Forelimb muscle (tissue), 1 donor: Measurements from ENCODE around the gene CATSPERB. TPM values are rescaled to one million over a fixed set of nuclear protein-coding genes. Genes with fewer than 3 reads are reported as not detected.
"Not testable (repeated sequence)": the region's sequence is repeated elsewhere in the genome, so short reads cannot be mapped to it uniquely, and the experiment has no call there.

Experiments
- DNase-seq: peaks from one replicate; pipeline ENCODE4 v3.0.0-alpha.2; 2013; ENCODE audit warnings: low read depth
- polyA plus RNA-seq: library from polyadenylated mRNA; unstranded; fragments of 120-200 nt; gene quantifications from one replicate; pipeline ENCODE4 v1.2.1, GENCODE V29; 2013; ENCODE audit not compliant: insufficient read length

Gene CATSPERB
- polyA plus RNA-seq, 1 donor = 0.09 TPM

DNA sequence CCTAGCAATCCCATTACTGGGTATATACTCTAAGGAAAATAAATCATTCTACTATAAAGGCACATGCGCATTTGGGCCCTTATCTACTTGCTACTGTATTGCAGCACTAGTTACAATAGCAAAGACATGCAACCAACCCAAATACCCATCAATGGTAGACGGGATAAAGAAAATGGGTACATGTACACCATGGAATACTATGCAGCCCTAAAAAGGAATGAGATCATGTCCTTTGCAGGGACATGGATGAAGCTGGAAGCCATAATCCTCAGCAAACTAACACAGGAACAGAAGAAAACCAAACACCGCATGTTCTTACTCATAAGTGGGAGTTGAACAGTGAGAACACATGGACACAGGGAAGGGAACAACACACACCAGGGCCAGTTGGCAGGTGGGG, 54.2 kb downstream of the CATSPERB start:
- DNase-seq = not testable (repeated sequence)

GRCh38 chr14:91674911-91675310, 57.0 kb downstream of the CATSPERB start:
- DNase-seq = no peak

GRCh38 chr14:91669867-91670266, 62.0 kb downstream of the CATSPERB start:
- DNase-seq = no peak

- not testable (repeated sequence) for DNase-seq
These were observed 64.8 kb downstream of the CATSPERB start for GRCh38 chr14:91667101-91667500.

GRCh38 chr14:91660790-91661189, 71.1 kb downstream of the CATSPERB start:
- DNase-seq = no peak

- no peak for DNase-seq
These were observed 77.0 kb downstream of the CATSPERB start for GRCh38 chr14:91654836-91655235.

DNA sequence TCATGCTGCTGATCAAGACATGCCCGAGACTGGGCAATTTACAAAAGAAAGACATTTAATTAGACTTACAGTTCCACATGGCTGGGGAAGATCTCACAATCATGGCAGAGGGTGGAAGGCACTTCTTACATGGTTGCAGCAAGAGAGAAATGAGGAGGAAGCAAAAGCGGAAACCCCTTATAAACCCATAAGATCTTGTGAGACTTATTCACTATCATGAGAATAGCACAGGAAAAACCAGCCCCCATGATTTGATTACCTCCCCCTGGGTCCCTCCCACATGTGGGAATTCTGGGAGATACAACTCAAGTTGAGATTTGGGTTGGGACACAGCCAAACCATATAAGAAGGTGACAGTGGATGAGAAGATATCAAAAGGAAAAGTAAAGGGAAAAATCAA, 78.4 kb downstream of the CATSPERB start:
- DNase-seq = no peak

DNA sequence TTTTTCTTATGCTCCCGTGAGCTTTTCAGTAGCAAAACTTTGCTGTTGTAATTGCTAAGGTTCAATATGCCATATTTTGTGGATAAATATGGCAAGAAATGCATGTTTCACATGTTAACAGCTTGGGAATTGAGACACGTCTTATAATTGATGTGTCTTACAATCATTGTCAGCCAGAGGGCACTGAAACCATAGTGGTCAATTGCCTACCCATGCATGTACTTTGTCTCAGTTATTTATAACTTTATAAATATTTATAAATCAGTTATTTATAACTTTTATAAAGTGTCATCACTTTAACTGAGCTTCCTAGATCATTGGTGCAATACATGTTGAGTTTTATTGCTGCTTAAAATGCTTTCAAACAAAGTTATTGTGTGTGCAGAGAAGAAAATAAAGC, 82.0 kb downstream of the CATSPERB start:
- DNase-seq = peak; percentile 13

DNA sequence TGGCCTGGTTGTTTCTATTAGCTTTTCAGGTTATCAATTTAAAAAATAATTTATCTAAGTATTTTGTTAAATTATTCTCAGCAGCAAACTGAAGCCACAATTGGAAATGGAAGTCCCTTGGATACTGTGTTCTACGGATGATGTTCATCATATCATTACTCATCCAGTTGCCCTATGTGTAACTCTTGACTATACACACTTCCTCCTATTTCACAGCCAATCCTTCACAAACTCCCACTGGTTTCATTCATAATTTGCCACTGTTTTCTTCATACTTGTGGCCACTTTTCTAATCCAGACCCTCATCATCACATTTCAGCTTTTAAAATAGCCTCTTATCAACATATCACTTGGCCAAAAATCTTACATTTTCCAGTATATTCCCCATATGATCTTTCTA, 84.0 kb downstream of the CATSPERB start:
- no peak for DNase-seq

DNA sequence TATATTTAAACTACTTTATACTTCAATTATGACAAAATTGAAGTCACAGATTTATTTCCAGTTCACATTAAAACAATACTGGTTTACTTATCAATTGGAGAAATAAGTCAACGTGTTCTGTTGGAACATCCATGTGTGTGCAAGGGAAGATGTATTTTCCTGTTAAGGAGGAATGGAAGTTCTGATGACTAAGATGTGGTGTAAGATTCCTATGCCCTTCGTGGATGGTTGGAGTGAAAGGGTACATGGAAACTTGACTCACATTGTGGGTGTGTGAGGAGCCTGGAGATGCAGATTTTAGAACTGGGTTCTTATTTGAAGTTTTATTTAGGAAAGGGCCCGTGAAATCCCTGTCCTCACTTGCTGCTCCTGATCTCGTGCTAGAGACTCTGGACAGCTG, 95.3 kb downstream of the CATSPERB start:
- DNase-seq = no peak

GRCh38 chr14:91624757-91625156, 107.1 kb downstream of the CATSPERB start:
- DNase-seq = no peak

GRCh38 chr14:91614187-91614586, 117.7 kb downstream of the CATSPERB start:
- no peak for DNase-seq

- DNase-seq = no peak
These were observed 118.3 kb downstream of the CATSPERB start for GRCh38 chr14:91613459-91614112.

DNA sequence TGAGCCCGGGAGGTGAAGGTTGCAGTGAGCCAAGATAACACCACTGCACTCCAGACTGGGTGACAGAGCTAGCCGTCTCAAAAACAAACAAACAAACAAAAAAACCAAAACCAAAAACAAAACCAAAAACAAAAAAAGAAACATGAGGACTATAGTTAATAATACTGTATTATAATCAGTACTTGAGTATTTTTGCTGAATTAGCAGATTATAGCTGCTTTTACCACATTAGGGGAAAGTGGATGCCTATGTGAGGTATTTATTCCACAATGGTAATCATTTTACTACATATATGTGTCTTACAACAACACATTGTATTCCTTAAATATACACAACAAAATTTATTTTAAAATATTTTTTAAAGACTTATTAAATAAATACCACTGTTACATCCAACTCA, 120.4 kb downstream of the CATSPERB start:
- DNase-seq = no peak

DNA sequence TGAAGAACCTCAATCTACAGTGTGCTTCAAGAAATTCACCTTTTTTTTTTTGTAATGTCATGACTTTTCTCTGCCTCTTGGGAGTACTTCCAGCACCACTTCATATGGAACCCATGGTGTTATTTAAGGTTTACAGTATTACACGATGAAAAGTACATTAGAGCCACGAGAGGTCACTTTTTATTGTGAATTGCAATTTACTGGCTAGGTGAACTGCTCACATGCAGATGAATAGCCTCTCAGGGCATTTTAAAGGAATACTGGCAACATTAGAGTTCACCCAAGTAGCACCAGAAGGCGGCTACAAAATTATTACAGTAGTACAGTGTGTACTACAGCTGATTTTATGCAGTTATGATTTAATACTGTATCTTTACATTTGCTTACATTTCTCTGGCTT, 122.7 kb downstream of the CATSPERB start:
- DNase-seq = no peak

- no peak for DNase-seq
These were observed 124.4 kb downstream of the CATSPERB start for GRCh38 chr14:91607322-91608047.

DNA sequence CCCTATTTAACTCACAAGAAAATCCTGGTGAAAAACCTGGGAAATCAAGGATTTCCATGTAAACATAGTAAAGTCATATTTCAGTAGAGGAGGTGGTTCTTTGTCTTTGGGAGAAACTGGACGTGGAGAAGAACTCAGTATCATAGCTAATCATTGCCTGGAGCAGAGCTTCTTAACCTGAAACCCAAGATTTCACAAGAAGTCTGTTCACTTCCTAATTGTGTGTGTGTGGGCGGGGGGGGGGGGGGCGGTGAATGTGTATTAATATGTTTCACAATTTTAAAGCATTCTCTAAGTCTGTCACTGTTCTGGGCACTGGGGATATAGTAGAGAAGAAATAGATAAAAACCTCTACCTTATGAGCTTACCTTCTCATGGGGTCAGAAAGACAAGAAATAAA, 125.0 kb downstream of the CATSPERB start:
- DNase-seq = no peak

DNA sequence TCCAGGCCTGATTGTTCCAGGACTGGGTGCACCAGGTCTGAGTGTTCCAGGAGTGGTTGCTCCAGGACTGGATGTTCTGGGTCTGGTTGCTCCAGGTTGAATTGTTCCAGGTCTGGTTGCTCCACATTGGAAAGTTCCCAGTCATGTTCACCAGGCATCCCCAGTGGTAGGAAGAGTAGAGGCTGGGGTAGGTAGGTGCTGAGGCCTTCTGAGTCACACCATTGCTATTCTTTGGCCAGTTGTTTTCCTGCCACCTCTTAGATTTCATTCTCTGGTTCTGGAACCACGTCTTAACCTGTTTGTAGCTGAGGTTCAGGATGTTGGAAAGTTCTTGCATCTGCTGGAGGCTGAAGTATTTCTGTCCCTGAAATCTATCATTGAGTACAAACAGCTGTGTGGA, 127.3 kb downstream of the CATSPERB start:
- not testable (repeated sequence) for DNase-seq

DNA sequence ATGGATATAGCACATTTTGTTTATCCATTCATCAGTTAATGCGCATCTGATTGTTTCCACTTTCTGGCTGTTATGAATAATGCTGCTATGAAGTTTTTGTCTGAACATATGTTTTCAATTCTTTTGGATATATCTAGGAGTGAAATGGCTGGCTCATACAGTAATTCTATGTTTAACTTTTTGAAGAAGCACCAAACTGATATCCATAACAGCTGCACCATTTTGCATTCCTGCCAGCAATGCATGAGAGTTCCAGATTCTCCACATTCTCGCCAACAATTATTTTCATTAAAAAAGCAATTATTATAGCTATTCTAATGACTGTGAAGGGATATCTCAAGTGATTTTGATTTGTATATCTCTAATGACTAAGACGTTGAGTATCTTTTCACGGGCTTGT, 131.9 kb downstream of the CATSPERB start:
- DNase-seq = no peak

GRCh38 chr14:91595736-91596135, 136.2 kb downstream of the CATSPERB start:
- DNase-seq = no peak

DNA sequence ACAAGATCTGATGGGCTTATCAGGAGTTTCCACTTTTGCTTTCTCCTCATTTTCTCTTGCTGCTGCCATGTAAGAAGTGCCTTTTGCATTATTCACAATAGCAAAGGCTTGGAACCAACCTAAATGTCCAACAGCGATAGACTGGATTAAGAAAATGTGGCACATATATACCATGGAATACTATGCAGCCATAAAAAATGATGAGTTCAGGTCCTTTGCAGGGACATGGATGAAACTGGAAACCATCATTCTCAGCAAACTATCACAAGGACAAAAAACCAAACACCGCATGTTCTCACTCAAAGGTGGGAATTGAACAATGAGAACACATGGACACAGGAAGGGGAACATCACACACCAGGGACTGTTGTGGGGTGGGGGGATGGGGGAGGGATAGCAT, 137.9 kb downstream of the CATSPERB start:
- DNase-seq = not testable (repeated sequence)

DNA sequence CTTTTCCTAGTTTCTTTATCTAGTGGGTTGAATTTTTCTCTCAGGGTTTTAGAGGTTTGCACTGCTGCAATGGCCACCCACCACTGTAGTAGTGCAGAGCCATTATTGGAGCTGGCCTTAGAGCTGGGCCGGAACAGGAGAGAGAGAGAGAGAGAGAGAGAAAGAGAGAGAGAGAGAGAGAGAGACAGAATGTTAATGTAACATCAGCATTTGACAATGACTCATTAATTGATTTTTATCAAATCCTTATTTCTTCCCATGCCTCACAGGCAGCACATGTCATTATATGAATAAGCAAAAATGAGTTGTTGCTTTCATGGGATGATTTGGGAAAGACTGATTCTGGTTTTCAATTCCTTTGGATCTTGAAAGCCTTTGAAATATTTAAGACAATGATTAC, 145.5 kb downstream of the CATSPERB start:
- DNase-seq = no peak

DNA sequence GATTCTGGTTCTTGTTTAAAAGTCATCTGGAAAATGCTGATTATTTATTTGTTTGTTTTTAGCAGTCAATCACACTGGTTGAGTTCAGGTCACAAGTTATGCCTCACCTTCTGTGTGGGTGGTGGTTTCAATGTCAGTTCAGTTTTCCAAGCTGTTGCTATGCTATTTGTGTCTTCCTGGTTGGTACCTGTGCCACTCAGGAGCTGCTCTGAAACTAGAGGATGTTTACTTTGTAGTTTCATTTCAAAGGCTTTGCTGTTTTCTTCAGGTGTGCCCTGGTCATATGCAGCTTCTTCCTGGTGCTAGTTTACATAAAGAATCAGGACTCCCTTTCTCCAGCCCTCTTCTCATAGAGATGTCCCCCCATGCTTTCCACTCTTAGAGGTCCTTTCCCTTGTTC, 146.0 kb downstream of the CATSPERB start:
- DNase-seq = no peak

GRCh38 chr14:91582761-91583160, 149.1 kb downstream of the CATSPERB start:
- DNase-seq = no peak
